Measurements from ENCODE around the gene TSPAN16. TPM values are rescaled to one million over a fixed set of nuclear protein-coding genes. Genes with fewer than 3 reads are reported as not detected.

The TSPAN16 gene
- total RNA-seq, 1 donor from 2014 or later = not detected

DNA sequence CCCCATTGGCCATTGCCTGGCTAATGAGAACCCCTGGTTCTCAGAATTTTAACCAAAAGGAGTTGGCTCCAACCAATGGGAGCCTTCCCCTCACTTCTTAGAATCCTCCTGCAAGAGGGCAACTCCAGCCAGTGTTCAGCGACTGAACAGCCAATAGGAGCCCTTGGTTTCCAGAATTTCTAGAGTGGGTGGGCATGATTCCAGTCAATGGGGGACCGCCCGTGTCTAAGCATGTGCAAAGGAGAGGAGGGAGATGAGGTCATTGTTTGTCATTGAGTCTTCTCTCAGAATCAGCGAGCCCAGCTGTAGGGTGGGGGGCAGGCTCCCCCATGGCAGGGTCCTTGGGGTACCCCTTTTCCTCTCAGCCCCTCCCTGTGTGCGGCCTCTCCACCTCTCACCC lies 69.0 kb downstream of the TSPAN16 start:
- TF ChIP-seq, protein P1, sequence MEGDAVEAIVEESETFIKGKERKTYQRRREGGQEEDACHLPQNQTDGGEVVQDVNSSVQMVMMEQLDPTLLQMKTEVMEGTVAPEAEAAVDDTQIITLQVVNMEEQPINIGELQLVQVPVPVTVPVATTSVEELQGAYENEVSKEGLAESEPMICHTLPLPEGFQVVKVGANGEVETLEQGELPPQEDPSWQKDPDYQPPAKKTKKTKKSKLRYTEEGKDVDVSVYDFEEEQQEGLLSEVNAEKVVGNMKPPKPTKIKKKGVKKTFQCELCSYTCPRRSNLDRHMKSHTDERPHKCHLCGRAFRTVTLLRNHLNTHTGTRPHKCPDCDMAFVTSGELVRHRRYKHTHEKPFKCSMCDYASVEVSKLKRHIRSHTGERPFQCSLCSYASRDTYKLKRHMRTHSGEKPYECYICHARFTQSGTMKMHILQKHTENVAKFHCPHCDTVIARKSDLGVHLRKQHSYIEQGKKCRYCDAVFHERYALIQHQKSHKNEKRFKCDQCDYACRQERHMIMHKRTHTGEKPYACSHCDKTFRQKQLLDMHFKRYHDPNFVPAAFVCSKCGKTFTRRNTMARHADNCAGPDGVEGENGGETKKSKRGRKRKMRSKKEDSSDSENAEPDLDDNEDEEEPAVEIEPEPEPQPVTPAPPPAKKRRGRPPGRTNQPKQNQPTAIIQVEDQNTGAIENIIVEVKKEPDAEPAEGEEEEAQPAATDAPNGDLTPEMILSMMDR (IDR thresholded peaks at IDR 0.05; ENCODE audit: unreplicated experiment) = no peak
- Mint-ChIP-seq H3K36me3 (ENCODE audit: insufficient read depth) (peaks cover 2% of the 10 kb centered on the region), H3K4me3 (ENCODE audit: low read depth) (no peak overlapping the region), H3K4me1 (ENCODE audit: low read depth) (peaks cover 1% of the 10 kb centered on the region), H3K9me3 (ENCODE audit: low read depth) (no peaks in the 10 kb centered on the region), H3K27ac (no peak overlapping the region), H3K27me3 (peaks cover 21% of the 10 kb centered on the region)
- DNase-seq (ENCODE audit: low spot score, unreplicated experiment) = no peak

Other genes starting within 250 kb of the TSPAN16 start
- 67.3 and 73.2 TPM in 2 replicates for gene LDLR, start 206.7 kb upstream of the TSPAN16 start, total RNA-seq
- gene SPC24, start 140.4 kb upstream of the TSPAN16 start, total RNA-seq = 22.8 and 24.3 TPM in 2 replicates
- 27.6 and 29.1 TPM in 2 replicates for gene KANK2, start 98.6 kb upstream of the TSPAN16 start, total RNA-seq
- not detected in 2 replicates for gene ANGPTL8, start 56.5 kb upstream of the TSPAN16 start, total RNA-seq
- gene DOCK6, start 33.6 kb upstream of the TSPAN16 start, total RNA-seq = 88.0 and 89.1 TPM in 2 replicates
- gene RAB3D, start 43.5 kb downstream of the TSPAN16 start, total RNA-seq = 40.7 and 43.9 TPM in 2 replicates
- gene TMEM205, start 50.1 kb downstream of the TSPAN16 start, total RNA-seq = 49.8 and 51.1 TPM in 2 replicates
- 25.0 and 27.6 TPM in 2 replicates for gene CCDC159, start 50.4 kb downstream of the TSPAN16 start, total RNA-seq
- gene PLPPR2, start 59.3 kb downstream of the TSPAN16 start, total RNA-seq = 7.9 and 10.1 TPM in 2 replicates
- 3.2 and 3.3 TPM in 2 replicates for gene SWSAP1, start 78.5 kb downstream of the TSPAN16 start, total RNA-seq
- 53.6 and 56.7 TPM in 2 replicates for gene EPOR, start 88.2 kb downstream of the TSPAN16 start, total RNA-seq
- 266 and 284 TPM in 2 replicates for gene RGL3, start 123.2 kb downstream of the TSPAN16 start, total RNA-seq
- 1.8 and 2.2 TPM in 2 replicates for gene ODAD3, start 139.0 kb downstream of the TSPAN16 start, total RNA-seq
- gene PRKCSH, start 139.5 kb downstream of the TSPAN16 start, total RNA-seq = 409 and 437 TPM in 2 replicates
- gene ELAVL3, start 184.9 kb downstream of the TSPAN16 start, total RNA-seq = 0.87 and 1.4 TPM in 2 replicates
- gene ZNF653, start 209.7 kb downstream of the TSPAN16 start, total RNA-seq = 17.6 and 21.8 TPM in 2 replicates
- gene ECSIT, start 233.0 kb downstream of the TSPAN16 start, total RNA-seq = 36.1 and 38.5 TPM in 2 replicates
- 3.2 and 9.0 TPM in 2 replicates for gene CNN1, start 242.7 kb downstream of the TSPAN16 start, total RNA-seq